ENCODE data around the gene CSRP1.
"Not testable (repeated sequence)": the region's sequence is repeated elsewhere in the genome, so short reads cannot be mapped to it uniquely, and the experiment has no call there.

CSRP1 gene

GRCh38 chr1:201479201-201479730 lies 27.7 kb downstream of the CSRP1 start:
- Histone ChIP-seq H3K9ac (ENCODE audit: low read length) (no peak overlapping the region), H3K79me2 (ENCODE audit: control insufficient read depth, insufficient read depth, low read length) (no peaks in the 10 kb centered on the region), H3K56ac (ENCODE audit: low read length) (no peak overlapping the region)

GRCh38 chr1:201478666-201479065 lies 28.3 kb downstream of the CSRP1 start:
- no CpG with 5 or more reads among the region's 3 CpGs for WGBS (ENCODE audit: extremely low coverage, insufficient coverage, low lambda C conversion rate)
- not testable (repeated sequence) for DNase-seq; H3K9ac ChIP-seq (ENCODE audit: low read length); H3K27me3 ChIP-seq (ENCODE audit: insufficient read depth, low read length, poor library complexity); H3K4me3 ChIP-seq (ENCODE audit: low read length); H4K8ac ChIP-seq (ENCODE audit: low read depth, low read length); H3K79me2 ChIP-seq (ENCODE audit: control insufficient read depth, insufficient read depth, low read length); H2BK120ac ChIP-seq (ENCODE audit: low read depth, low read length); H3K4me2 ChIP-seq (ENCODE audit: low read length); H3K23ac ChIP-seq (ENCODE audit: low read length); H3K4me1 ChIP-seq (ENCODE audit: control insufficient read depth, low read depth, low read length); H3K36me3 ChIP-seq (ENCODE audit: control insufficient read depth, insufficient read depth, low read length); H3K4ac ChIP-seq (ENCODE audit: low read depth, low read length); H3K56ac ChIP-seq (ENCODE audit: low read length); H3K79me1 ChIP-seq (ENCODE audit: low read length); H3K27ac ChIP-seq (ENCODE audit: low read depth, low read length); H4K5ac ChIP-seq (ENCODE audit: low read length); H2BK5ac ChIP-seq (ENCODE audit: low read length); H2AK5ac ChIP-seq (ENCODE audit: low read length); H2BK15ac ChIP-seq (replicated peaks; ENCODE audit: low read depth); H3K18ac ChIP-seq (ENCODE audit: low read length)

More at GRCh38 chr1:201479201-201479730, 27.7 kb downstream of the CSRP1 start:
- H3K79me1 ChIP-seq (ENCODE audit: low read length), result no peaks in the 10 kb centered on the region
- no peak overlapping the region for H3K4me2 ChIP-seq (ENCODE audit: low read length)
- H2BK120ac ChIP-seq (ENCODE audit: low read depth, low read length), result no peak overlapping the region
- no peaks in the 10 kb centered on the region for H3K4me1 ChIP-seq (ENCODE audit: control insufficient read depth, low read depth, low read length)
- H3K18ac ChIP-seq (ENCODE audit: low read length), result no peak overlapping the region
- H3K4ac ChIP-seq (ENCODE audit: low read depth, low read length), result no peak overlapping the region
- no peaks in the 10 kb centered on the region for H3K27me3 ChIP-seq (ENCODE audit: insufficient read depth, low read length, poor library complexity)
- no peaks in the 10 kb centered on the region for H3K36me3 ChIP-seq (ENCODE audit: control insufficient read depth, insufficient read depth, low read length)
- no peak for DNase-seq
- no peak overlapping the region for H2AK5ac ChIP-seq (ENCODE audit: low read length)
- no peak overlapping the region for H4K8ac ChIP-seq (ENCODE audit: low read depth, low read length)
- H2BK15ac ChIP-seq (replicated peaks; ENCODE audit: low read depth), result no peak overlapping the region
- H2BK5ac ChIP-seq (ENCODE audit: low read length), result no peak overlapping the region
- H3K4me3 ChIP-seq (ENCODE audit: low read length), result no peak overlapping the region
- H4K5ac ChIP-seq (ENCODE audit: low read length), result no peak overlapping the region
- no peak overlapping the region for H3K23ac ChIP-seq (ENCODE audit: low read length)
- no peak overlapping the region for H3K27ac ChIP-seq (ENCODE audit: low read depth, low read length)
- no CpG with 5 or more reads among the region's 4 CpGs for WGBS (ENCODE audit: extremely low coverage, insufficient coverage, low lambda C conversion rate)

DNA sequence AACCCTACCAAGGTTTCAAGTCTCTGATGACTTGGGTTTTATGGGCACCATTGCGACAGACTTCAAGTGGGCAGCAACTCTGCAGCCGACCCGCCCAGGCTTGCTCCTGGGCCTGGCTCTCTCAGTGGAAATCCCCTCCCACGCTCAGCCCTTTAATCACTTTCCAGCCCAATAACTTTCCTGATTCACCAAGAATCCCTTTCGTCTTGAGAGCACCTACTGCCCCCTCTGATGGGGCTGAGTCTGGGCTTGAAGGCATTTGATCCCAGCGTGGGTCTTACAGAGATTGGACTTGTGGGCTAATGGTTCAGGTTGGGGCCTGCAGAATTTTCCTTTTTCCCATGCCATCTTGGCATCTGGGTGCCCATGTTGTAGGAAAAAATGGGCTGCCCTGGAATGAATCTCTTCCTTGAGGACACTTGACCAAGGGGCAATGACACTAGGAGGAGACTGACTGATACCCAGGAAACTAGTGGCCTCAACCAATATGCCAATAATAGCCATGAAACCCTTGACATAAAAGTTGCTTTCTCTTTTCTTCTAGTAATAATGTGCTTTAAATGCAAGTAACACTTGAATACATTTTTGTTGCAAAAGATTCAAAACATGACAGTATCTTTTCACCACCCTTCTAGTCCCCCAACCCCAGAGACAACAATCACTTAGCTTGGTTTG lies 30.1 kb downstream of the CSRP1 start:
- Histone ChIP-seq H2BK120ac (ENCODE audit: low read depth, low read length) (no peak overlapping the region), H3K4me2 (ENCODE audit: low read length) (no peak overlapping the region), H3K36me3 (ENCODE audit: control insufficient read depth, insufficient read depth, low read length) (no peaks in the 10 kb centered on the region), H3K18ac (ENCODE audit: low read length) (no peak overlapping the region), H3K27me3 (ENCODE audit: insufficient read depth, low read length, poor library complexity) (no peaks in the 10 kb centered on the region), H3K4me1 (ENCODE audit: control insufficient read depth, low read depth, low read length) (no peaks in the 10 kb centered on the region), H2BK5ac (ENCODE audit: low read length) (no peak overlapping the region), H3K4me3 (ENCODE audit: low read length) (no peak overlapping the region), H3K79me1 (ENCODE audit: low read length) (no peaks in the 10 kb centered on the region), H4K8ac (ENCODE audit: low read depth, low read length) (no peak overlapping the region), H3K9ac (ENCODE audit: low read length) (no peak overlapping the region), H3K27ac (ENCODE audit: low read depth, low read length) (no peak overlapping the region), H3K4ac (ENCODE audit: low read depth, low read length) (no peak overlapping the region), H3K56ac (ENCODE audit: low read length) (no peak overlapping the region), H3K23ac (ENCODE audit: low read length) (no peak overlapping the region), H3K79me2 (ENCODE audit: control insufficient read depth, insufficient read depth, low read length) (no peaks in the 10 kb centered on the region), H4K5ac (ENCODE audit: low read length) (no peak overlapping the region), H2AK5ac (ENCODE audit: low read length) (no peak overlapping the region), H2BK15ac (replicated peaks; ENCODE audit: low read depth) (no peak overlapping the region)
- no CpG with 5 or more reads among the region's 6 CpGs for WGBS (ENCODE audit: extremely low coverage, insufficient coverage, low lambda C conversion rate)
- DNase-seq, result no peak

DNA sequence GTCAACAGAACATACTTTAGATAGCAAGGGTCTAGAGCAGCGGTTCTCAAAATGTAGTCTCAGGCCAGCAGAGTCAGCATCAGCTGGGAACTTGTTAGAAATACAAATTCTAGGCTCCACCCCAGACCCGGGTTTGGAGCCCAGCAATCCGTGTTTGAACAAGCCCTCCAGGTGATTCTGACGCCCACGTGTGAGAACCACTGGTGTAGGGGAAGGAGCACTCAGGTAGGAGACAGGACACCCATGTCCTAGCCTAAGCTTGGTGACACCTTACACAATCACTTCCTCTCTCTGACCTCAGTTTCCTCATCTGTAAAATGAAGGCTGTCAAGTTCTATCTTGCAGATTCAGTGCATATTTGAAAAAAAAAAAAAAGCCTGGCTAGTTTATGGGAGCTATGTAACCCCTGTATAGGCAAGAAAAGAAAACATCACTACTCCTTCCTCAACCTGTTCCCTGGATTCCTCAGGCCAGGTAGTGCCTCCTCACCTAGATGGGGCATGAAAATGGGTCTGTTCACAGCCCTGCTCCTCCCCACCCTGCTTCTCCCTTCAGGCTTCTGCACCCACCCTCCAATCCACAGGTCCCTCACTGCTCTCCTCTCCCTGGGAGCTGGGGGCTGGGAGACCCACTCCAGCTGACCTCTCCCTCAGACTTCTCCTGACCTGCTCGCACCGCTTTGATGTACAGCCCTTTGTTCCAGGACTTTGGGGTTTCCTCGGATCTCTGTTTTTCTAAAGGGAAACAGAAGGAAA lies 30.8 kb downstream of the CSRP1 start:
- DNase-seq, result no peak
- Histone ChIP-seq H4K5ac (ENCODE audit: low read length) (no peak overlapping the region), H3K4me1 (ENCODE audit: control insufficient read depth, low read depth, low read length) (no peaks in the 10 kb centered on the region), H2BK5ac (ENCODE audit: low read length) (no peak overlapping the region), H3K27ac (ENCODE audit: low read depth, low read length) (no peak overlapping the region), H3K79me1 (ENCODE audit: low read length) (no peaks in the 10 kb centered on the region), H3K4me2 (ENCODE audit: low read length) (no peak overlapping the region), H3K4me3 (ENCODE audit: low read length) (no peak overlapping the region), H2BK15ac (replicated peaks; ENCODE audit: low read depth) (no peak overlapping the region), H4K8ac (ENCODE audit: low read depth, low read length) (no peak overlapping the region), H3K4ac (ENCODE audit: low read depth, low read length) (no peak overlapping the region), H3K18ac (ENCODE audit: low read length) (no peak overlapping the region), H3K27me3 (ENCODE audit: insufficient read depth, low read length, poor library complexity) (no peaks in the 10 kb centered on the region), H3K23ac (ENCODE audit: low read length) (no peak overlapping the region), H2BK120ac (ENCODE audit: low read depth, low read length) (no peak overlapping the region), H3K56ac (ENCODE audit: low read length) (no peak overlapping the region), H3K79me2 (ENCODE audit: control insufficient read depth, insufficient read depth, low read length) (no peaks in the 10 kb centered on the region), H2AK5ac (ENCODE audit: low read length) (no peak overlapping the region), H3K9ac (ENCODE audit: low read length) (no peak overlapping the region), H3K36me3 (ENCODE audit: control insufficient read depth, insufficient read depth, low read length) (no peaks in the 10 kb centered on the region)
- WGBS (ENCODE audit: extremely low coverage, insufficient coverage, low lambda C conversion rate), result no CpG with 5 or more reads among the region's 8 CpGs

- Histone ChIP-seq H3K36me3 (ENCODE audit: control insufficient read depth, insufficient read depth, low read length) (no peaks in the 10 kb centered on the region), H4K5ac (ENCODE audit: low read length) (no peak overlapping the region), H3K56ac (ENCODE audit: low read length) (no peak overlapping the region), H3K79me1 (ENCODE audit: low read length) (no peaks in the 10 kb centered on the region), H3K9ac (ENCODE audit: low read length) (no peak overlapping the region), H3K18ac (ENCODE audit: low read length) (no peak overlapping the region), H4K8ac (ENCODE audit: low read depth, low read length) (no peak overlapping the region), H3K4me1 (ENCODE audit: control insufficient read depth, low read depth, low read length) (no peaks in the 10 kb centered on the region), H3K23ac (ENCODE audit: low read length) (no peak overlapping the region), H2AK5ac (ENCODE audit: low read length) (no peak overlapping the region), H2BK15ac (replicated peaks; ENCODE audit: low read depth) (no peak overlapping the region), H3K27me3 (ENCODE audit: insufficient read depth, low read length, poor library complexity) (peaks cover 3% of the 10 kb centered on the region), H3K4me3 (ENCODE audit: low read length) (no peak overlapping the region), H2BK120ac (ENCODE audit: low read depth, low read length) (no peak overlapping the region), H3K79me2 (ENCODE audit: control insufficient read depth, insufficient read depth, low read length) (no peaks in the 10 kb centered on the region), H3K27ac (ENCODE audit: low read depth, low read length) (no peak overlapping the region), H3K4me2 (ENCODE audit: low read length) (no peak overlapping the region), H2BK5ac (ENCODE audit: low read length) (no peak overlapping the region), H3K4ac (ENCODE audit: low read depth, low read length) (no peak overlapping the region)
- no CpG with 5 or more reads among the region's 2 CpGs for WGBS (ENCODE audit: extremely low coverage, insufficient coverage, low lambda C conversion rate)
- no peak for DNase-seq
These were observed 31.8 kb downstream of the CSRP1 start for GRCh38 chr1:201475130-201475529.
